ENCODE measurements around the gene CELF5. TPM values are rescaled to one million over a fixed set of nuclear protein-coding genes. Genes with fewer than 3 reads are reported as not detected.
A peak's percentile ranks its signal among the peaks of the same experiment; 100 is the strongest.

The CELF5 gene
- total and polyA plus RNA-seq, 2 donors (not counting 1 experiment from before 2014, with no cell fraction given): 0.15 TPM; not detected in 1

DNA sequence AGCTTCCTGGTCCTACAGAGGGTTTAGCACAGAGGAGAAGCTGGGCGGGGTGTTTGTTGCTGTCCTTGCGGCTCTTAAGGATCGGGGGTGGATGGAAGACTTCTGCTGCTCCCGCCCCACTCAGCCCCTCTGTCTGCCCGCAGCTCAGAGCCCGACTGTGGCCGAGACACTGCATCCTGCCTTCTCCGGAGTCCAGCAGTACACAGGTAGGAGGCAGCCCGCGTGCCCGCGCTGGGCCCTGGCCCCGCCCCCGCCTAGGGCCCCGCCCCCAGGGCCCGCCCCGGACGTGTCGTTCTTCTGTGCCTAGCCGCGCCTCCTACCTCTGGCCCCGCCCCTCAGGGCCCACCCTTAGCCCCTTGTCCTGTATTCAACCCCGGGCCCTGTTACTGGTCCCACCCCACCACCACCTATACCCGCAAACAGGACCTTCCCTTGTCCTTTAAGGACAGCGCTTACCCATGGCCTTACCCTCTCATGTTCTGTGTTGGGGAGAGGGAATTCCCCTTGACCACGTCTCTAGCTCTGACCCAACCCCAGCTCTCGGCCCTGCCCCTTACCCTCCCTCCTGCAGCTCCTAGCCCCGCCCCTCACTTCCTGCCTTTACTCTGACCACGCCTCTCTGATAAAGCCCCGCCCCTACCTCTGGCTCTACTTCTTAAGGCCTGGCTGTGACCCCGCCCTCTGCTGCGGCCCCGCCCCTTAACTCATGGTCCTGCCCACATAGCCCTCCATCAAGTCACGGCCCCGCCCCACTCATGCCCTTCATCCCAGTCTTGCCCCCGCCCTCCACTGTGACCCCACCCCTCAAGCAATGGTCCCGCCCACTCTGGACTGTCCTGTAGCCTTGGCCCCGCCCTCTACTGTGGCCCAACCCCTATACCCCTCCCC is 60.5 kb downstream of the CELF5 start:
- Histone ChIP-seq H3K4me2 (replicated peaks; ENCODE audit: low read depth, low read length, poor library complexity, severe bottlenecking) (peak overlapping the region; percentile 62), H3K27ac (ENCODE audit: low read length in 2 of 2) (no peak overlapping the region), H3K36me3 (replicated peaks in 1 of 2; ENCODE audit: control extremely low read depth in 1 of 2, control insufficient read depth in 1 of 2, extremely low read depth in 1 of 2, insufficient read depth in 2 of 2, low read length in 1 of 2) (no peaks in the 10 kb centered on the region), H3K4me1 (ENCODE audit: control insufficient read depth in 2 of 2, insufficient read depth in 2 of 2, low read length in 2 of 2) (peaks cover 9 to 17% of the 10 kb centered on the region in 2 donors), H3K4me3 (ENCODE audit: control extremely low read depth in 1 of 5, extremely low read depth in 1 of 5, insufficient read depth in 1 of 5, low read depth in 2 of 5, low read length in 4 of 5) (peak overlapping the region in 1 of 5 experiments; percentile 29), H3K79me2 (ENCODE audit: control insufficient read depth, insufficient read depth, low read length) (no peaks in the 10 kb centered on the region), H3K27me3 (replicated peaks in 1 of 4; ENCODE audit: control extremely low read depth in 1 of 4, control insufficient read depth in 3 of 4, insufficient read depth in 4 of 4, low read length in 3 of 4) (peaks cover 0 to 45% (median 8%) of the 10 kb centered on the region in 4 experiments), H4K20me1 (ENCODE audit: control insufficient read depth, insufficient read depth, low read length, poor library complexity, severe bottlenecking) (no peaks in the 10 kb centered on the region), H3K9me3 (ENCODE audit: control extremely low read depth in 1 of 3, control insufficient read depth in 2 of 3, insufficient read depth in 1 of 3, low read length in 2 of 3) (peaks cover 0 to 26% (median 0%) of the 10 kb centered on the region in 3 donors), H3K9ac (ENCODE audit: low read length) (peak overlapping the region; percentile 23), H2AFZ (ENCODE audit: insufficient read depth, low read depth, low read length, poor library complexity, severe bottlenecking) (peak overlapping the region; percentile 22)
- Mint-ChIP-seq H3K9me3 (ENCODE audit: insufficient read depth) (no peaks in the 10 kb centered on the region), H3K27ac (no peak overlapping the region), H3K4me3 (no peak overlapping the region), H3K4me1 (peaks cover 6% of the 10 kb centered on the region), H3K27me3 (peaks cover 36% of the 10 kb centered on the region)
- intact Hi-C loops (cut with micrococcal nuclease): no loop called here
- ChIA-PET POLR2A (interaction anchor here (0.7 kb wide), 1 partner anchor 66 kb away, joined by 3 read pairs; no protein-coding TSS in a partner anchor), CTCF (no interaction called here)
- peak; percentile 56 for ATAC-seq (ENCODE audit: low read depth)
- WGBS (ENCODE audit: insufficient coverage): 12% methylated on average over 28 of the region's 38 CpGs
- peak; percentile 69 for DNase-seq
- TF ChIP-seq EZH2 (IDR thresholded peaks at IDR 0.05; ENCODE audit: borderline replicate concordance, insufficient read depth, low read depth, low read length, poor library complexity, severe bottlenecking): no peak
- TF ChIP-seq, protein P1, sequence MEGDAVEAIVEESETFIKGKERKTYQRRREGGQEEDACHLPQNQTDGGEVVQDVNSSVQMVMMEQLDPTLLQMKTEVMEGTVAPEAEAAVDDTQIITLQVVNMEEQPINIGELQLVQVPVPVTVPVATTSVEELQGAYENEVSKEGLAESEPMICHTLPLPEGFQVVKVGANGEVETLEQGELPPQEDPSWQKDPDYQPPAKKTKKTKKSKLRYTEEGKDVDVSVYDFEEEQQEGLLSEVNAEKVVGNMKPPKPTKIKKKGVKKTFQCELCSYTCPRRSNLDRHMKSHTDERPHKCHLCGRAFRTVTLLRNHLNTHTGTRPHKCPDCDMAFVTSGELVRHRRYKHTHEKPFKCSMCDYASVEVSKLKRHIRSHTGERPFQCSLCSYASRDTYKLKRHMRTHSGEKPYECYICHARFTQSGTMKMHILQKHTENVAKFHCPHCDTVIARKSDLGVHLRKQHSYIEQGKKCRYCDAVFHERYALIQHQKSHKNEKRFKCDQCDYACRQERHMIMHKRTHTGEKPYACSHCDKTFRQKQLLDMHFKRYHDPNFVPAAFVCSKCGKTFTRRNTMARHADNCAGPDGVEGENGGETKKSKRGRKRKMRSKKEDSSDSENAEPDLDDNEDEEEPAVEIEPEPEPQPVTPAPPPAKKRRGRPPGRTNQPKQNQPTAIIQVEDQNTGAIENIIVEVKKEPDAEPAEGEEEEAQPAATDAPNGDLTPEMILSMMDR (IDR thresholded peaks at IDR 0.05): no peak

DNA sequence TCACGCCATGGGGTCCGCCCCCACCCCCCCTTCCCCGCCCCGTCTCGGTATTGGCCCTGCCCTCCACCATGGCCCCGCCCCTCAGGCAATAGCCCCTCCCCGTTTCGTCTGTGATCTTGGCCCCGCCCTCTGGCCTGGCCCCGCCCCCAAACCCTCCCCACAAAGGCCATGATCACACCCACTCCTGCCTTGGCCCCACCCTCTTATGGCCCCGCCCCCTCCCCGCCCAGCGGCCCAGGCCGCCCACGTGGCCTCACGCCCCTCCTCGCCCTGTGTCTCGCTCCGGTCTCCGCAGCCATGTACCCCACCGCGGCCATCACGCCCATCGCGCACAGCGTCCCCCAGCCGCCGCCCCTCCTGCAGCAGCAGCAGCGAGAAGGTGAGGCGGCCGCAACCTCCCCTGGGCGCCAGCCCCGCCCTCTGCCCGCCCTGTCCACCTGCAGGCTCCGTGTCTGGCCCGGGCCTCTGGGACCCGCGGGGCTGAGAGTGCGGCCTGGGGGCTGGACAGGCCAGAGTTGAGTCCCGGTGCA is 61.3 kb downstream of the CELF5 start:
- DNase-seq: peak; percentile 53
- Histone ChIP-seq H3K79me2 (ENCODE audit: control insufficient read depth, insufficient read depth, low read length) (no peaks in the 10 kb centered on the region), H3K9ac (ENCODE audit: low read length) (no peak overlapping the region), H3K4me1 (ENCODE audit: control insufficient read depth in 2 of 2, insufficient read depth in 2 of 2, low read length in 2 of 2) (peaks cover 9 to 17% of the 10 kb centered on the region in 2 donors), H2AFZ (ENCODE audit: insufficient read depth, low read depth, low read length, poor library complexity, severe bottlenecking) (peak overlapping the region; percentile 46), H3K27ac (ENCODE audit: low read length in 2 of 2) (no peak overlapping the region), H3K4me2 (replicated peaks; ENCODE audit: low read depth, low read length, poor library complexity, severe bottlenecking) (peak overlapping the region; percentile 50), H3K9me3 (ENCODE audit: control extremely low read depth in 1 of 3, control insufficient read depth in 2 of 3, insufficient read depth in 1 of 3, low read length in 2 of 3) (peaks cover 0 to 27% (median 0%) of the 10 kb centered on the region in 3 donors), H3K27me3 (replicated peaks in 1 of 4; ENCODE audit: control extremely low read depth in 1 of 4, control insufficient read depth in 3 of 4, insufficient read depth in 4 of 4, low read length in 3 of 4) (peaks cover 0 to 47% (median 9%) of the 10 kb centered on the region in 4 experiments), H3K36me3 (replicated peaks in 1 of 2; ENCODE audit: control extremely low read depth in 1 of 2, control insufficient read depth in 1 of 2, extremely low read depth in 1 of 2, insufficient read depth in 2 of 2, low read length in 1 of 2) (no peaks in the 10 kb centered on the region), H4K20me1 (ENCODE audit: control insufficient read depth, insufficient read depth, low read length, poor library complexity, severe bottlenecking) (no peaks in the 10 kb centered on the region), H3K4me3 (ENCODE audit: control extremely low read depth in 1 of 5, extremely low read depth in 1 of 5, insufficient read depth in 1 of 5, low read depth in 2 of 5, low read length in 4 of 5) (no peak overlapping the region)
- 14% methylated on average over 28 of the region's 40 CpGs for WGBS (ENCODE audit: insufficient coverage)
- H3K4me1 Mint-ChIP-seq: peaks cover 6% of the 10 kb centered on the region
- H3K4me3 Mint-ChIP-seq: peak overlapping the region; percentile 45
- intact Hi-C loops (cut with micrococcal nuclease): no loop called here
- H3K9me3 Mint-ChIP-seq (ENCODE audit: insufficient read depth): no peaks in the 10 kb centered on the region
- TF ChIP-seq, protein P1 (IDR thresholded peaks at IDR 0.05): no peak
- TF ChIP-seq EZH2 (IDR thresholded peaks at IDR 0.05; ENCODE audit: borderline replicate concordance, insufficient read depth, low read depth, low read length, poor library complexity, severe bottlenecking): no peak
- H3K27me3 Mint-ChIP-seq: peaks cover 36% of the 10 kb centered on the region
- peak; percentile 46 for ATAC-seq (ENCODE audit: low read depth)
- no peak overlapping the region for H3K27ac Mint-ChIP-seq
- ChIA-PET CTCF (no interaction called here), POLR2A (no interaction called here)

Measured in B cell (primary cell).